Fibroblast of skin of right biceps (primary cell): ENCODE results near the gene CARF.
"Not testable (repeated sequence)": the region's sequence is repeated elsewhere in the genome, so short reads cannot be mapped to it uniquely, and the experiment has no call there.

Experiments
- DNase-seq: peaks from one replicate; pipeline ENCODE4 v3.0.0-alpha.2; 2013

The CARF gene, protein sequence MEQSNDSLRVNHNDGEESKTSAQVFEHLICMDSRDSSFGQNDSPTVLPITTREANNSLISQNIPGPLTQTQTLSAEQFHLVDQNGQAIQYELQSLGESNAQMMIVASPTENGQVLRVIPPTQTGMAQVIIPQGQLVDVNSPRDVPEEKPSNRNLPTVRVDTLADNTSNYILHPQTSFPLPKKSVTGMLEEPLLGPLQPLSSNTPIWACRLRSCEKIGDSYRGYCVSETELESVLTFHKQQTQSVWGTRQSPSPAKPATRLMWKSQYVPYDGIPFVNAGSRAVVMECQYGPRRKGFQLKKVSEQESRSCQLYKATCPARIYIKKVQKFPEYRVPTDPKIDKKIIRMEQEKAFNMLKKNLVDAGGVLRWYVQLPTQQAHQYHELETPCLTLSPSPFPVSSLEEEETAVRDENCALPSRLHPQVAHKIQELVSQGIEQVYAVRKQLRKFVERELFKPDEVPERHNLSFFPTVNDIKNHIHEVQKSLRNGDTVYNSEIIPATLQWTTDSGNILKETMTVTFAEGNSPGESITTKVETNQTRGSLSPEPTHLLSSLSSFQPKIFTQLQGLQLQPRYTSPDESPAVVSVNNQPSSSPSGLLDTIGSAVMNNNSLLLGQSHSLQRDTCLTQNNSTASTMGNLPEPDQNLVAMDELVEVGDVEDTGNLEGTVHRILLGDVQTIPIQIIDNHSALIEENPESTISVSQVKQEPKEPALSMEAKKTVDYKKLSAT

DNA sequence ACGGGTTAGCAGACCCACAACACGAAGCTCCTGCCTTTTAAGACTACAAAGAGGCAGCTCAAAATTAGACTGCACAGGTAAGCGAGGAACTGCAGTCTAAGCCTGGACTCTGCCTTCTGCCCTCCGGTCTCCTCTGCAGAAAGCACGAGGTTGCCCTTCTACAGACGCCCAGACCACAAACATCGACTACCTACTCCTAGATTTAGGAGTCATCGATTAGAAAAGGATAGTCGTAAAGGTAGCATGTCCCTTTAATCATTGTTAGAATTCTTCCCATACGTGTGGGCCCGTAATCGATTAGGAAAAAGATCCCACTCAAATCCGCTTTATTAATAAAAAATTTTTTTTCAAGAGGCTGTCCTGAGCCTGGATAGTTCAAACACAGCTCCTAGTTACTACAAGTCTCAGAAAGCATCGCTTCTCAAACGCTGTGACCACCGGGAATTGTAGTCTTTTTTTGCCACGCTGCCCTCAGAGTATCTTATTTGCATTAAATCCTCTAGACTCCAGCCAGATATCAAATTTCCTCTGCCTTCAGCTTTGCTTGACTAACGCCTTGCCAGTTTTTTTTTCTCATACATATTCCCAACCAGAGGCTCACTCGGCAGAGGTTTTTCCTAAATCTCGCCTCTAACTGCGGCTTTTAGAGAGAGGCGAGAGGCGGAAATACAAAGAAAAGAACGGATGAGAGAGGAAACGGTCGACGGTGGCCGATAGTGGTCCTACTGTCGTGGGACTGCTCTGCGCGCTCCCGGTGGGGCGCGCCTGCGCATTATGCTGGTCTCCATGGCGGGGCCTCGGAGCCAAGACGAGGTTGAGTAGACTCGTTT lies at the start of gene CARF, which contains the start of gene WDR12:
Gene CARF (plus strand): TSS at position 764 of the 830 bp plus-strand sequence. CDS start 29,628 bp downstream, outside the sequence.
Gene WDR12 (minus strand): TSS at position 162 of the 830 bp plus-strand sequence. CDS start 197 bp downstream, outside the sequence.
- DNase-seq: peak; percentile 94

DNA sequence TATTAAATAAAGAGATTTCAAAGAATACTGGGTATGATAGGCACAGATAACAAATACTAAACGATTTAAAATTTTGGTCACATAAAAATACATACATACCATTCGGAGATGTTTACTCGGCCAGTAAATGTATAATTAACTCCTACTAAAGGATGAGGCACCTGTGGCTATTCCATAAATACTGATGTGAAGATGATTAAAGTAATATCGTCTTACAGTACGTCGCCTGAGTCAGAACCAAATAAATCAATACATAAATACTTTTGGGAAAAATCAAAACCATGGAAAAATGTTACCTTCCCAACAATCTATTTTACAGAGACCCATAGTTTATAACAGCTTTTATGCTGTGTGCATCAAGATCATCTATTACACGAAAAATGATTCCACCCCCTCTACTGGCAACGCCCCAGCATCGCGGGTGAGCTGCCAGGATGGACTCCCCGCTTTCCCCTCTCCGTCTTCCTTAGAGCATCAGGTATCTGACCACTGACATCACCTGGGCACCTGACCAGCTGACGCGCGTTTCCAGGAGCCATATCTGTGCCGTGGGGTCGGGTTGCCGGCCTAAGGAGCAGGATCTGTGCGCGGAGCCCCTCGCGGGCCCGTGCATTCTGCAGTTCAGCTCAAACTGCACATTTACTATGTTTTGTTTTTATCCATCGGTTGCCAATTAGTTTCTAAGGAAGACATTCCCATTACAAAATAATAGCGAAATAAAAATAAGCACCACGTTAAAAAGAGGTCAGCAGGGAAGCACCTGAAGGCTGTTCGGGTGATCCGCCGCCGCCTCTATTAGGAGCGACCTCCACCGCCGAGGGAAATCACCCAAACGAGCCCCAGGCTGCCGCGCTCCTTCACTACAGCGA lies 41.4 kb upstream of the CARF start:
- DNase-seq: peak; percentile 57

- DNase-seq: peak; percentile 65
These were observed 40.6 kb upstream of the CARF start, which contains the start of gene ICA1L for GRCh38 chr2:202871300-202872141. ICA1L (minus strand) TSS chr2:202871766; CDS start chr2:202829009, 42,757 bp downstream.

DNA sequence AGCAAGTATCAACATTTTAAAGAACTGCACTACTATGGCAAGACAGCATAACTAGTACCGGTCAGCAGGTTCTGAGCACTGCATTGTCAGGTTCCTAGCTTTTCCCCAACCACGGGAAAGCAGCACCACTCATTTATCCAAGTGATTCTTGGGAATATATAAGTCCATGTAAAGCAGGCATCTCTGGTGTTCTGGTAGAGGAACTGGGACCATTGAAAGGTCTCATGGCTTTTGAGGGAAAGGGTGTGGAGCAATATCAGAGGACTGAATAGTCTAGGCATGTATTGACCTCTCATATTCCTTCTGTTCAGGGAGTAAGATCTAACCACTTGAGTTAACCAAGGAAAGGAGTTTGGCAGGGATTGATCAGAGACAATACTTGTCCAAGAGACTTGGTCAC lies 34.4 kb upstream of the CARF start:
- no peak for DNase-seq

DNA sequence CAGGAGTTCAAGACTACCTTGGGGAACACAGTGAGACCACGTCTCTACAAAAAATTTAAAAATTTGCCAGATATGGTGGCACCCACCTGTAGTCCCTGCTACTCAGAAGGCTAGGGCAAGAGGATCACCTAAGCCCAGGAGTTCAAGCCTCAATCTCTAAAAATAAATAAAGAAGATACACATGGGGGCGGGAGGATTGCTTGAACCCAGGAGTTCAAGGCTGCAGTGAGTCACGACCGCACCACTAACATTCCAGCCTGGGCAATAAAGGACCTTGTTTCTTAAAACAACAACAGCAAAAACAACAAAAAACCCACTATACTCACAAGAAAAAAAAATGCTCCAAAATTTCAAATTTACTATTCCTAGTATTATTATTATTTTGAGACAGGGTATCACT lies 30.5 kb upstream of the CARF start:
- no peak for DNase-seq

DNA sequence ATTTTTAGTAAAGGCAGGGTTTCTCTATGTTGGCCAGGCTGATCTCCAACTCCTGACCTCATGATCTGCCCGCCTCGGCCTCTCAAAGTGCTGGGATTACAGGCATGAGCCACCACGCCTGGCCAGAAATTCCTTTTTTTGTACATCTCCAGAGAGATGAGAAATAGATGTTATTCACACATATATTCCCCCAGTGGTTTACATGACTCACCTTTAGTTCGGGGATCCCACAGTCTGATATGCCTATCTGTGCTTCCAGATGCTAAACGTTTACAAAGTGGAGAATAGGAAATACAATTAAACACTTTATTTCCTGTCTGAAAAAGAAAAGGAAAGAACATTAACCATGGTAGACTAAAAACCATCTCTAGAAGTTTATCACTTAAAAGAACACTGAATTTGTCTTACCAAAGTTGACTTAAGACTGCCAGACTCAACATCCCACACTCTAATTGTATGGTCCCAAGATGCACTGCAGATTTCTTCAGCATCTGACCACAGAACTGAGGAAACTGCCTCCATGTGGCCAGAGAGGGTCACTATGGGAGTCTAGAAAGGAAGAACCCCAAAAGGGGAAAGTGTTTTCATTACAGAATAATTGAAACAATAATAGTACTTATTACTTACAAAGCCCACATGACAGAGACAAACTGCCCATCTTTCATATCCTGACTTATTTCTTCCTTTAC lies 27.9 kb upstream of the CARF start:
- peak; percentile 25 for DNase-seq

- DNase-seq: no peak
These were observed 26.9 kb upstream of the CARF start for GRCh38 chr2:202885190-202885589.

GRCh38 chr2:202905507-202905906 lies 6.6 kb upstream of the CARF start:
- DNase-seq: not testable (repeated sequence)

DNA sequence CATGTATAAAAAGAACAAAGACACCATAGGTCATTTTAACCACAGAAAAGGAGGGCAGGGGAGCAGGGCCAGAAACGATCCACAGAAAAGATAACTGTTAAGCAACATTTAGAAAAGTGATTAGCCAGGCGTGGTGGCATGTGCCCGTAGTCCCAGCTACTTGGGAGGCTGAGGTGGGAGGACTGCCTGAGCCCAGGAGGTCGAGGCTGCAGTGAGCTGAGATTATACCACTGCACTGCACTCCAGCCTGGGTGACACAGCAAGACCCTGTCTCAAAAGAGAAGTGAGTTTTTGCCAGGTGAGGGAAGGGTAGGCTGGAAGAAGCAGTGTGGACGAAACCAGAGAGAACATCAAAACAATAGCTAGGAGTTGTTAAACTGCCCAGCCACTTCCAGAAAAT lies 3.9 kb upstream of the CARF start:
- no peak for DNase-seq

- no peak for DNase-seq
These were observed 2.5 kb upstream of the CARF start for GRCh38 chr2:202909394-202910192.

DNA sequence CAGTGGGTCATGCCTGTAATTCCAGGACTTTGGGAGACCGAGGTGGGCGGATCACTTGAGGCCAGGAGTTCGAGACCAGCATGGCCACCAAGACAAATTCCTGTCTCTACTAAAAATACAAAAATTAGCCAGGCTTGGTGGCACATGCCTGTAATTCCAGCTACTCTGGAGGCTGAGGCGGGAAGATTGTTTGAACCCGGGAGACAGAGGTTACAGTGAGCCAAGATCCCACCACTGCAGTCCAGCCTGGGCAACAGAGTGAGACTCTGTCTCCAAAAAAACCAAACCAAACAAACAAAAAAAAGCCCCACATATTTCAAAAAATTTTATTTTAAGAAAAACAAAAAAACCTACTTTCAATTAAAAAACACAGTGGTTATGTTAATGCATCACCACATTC lies 1.8 kb upstream of the CARF start:
- not testable (repeated sequence) for DNase-seq

DNA sequence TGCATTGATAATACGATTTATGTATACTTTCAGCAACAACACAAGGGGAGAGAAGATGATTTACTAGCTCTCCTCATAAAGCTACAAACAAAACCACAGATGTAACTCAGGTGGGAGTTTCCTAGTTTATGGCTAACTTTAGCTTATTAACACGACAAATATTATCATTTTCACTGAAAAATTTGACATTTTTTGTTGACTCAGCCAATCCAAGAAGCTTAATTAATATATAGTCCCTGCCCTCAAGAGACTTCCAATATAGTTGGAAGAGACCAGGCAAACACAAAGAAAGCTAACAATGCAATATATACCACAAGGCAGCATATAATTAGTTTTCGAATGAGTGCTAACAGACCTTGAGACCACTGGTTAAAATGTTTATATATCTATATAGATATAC lies 1.4 kb upstream of the CARF start:
- no peak for DNase-seq

DNA sequence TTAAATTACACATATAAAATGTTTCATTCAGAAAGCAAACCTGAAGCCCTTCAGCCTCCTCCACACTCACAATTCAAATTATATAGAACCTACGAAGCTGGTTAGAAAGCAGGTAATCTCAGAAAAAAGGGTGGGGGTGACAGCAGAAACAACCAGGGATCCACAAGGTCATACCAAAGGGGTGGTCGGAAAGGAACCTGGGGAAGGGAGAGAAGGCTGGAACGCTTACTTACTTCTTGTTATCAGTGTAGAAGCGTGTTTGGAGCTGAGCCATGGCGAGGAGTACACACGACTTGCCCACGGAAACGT lies 918 bp upstream of the CARF start:
- no peak for DNase-seq

DNA sequence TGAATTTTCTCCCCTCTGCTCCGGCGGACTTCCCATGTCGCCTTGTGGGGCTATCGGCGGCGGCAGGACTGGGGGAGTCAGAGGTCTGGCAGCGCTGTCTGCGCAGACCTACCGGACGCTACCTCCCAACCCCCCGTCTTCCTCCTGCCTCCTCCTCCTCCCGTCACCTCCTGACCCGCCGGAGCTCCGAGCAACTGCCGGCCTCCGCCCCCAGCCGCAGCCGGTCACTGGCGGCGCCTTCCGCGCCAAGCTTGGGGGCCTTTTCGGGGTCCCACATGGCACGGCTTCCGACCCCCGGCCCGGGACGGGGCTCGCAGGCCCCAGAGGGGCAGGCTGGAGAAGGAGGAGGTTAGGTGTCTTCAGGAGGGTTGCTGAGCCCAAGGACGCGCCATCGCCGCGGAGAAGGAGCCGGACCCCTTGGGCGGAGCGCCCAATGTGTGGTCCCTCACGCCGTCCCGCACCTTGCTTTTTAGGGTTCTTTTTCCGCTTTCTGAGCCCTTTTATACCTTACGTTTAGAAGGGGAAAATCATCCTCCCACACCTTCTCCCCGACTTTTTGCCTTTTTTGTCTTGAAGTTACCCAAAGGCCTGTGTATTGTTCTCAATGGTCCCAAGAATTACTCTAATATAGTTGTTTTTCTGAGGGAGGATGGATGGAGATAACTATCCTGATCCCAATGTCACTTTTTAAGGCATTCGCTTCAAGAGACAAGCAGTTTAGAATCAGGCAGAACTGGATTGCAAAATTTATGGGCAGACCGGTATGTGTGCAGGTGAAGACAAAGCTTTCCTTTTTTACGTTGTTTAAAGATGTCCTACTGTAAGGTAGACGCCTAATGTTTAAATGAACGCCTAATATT lies 497 bp downstream of the CARF start:
- not testable (repeated sequence) for DNase-seq

DNA sequence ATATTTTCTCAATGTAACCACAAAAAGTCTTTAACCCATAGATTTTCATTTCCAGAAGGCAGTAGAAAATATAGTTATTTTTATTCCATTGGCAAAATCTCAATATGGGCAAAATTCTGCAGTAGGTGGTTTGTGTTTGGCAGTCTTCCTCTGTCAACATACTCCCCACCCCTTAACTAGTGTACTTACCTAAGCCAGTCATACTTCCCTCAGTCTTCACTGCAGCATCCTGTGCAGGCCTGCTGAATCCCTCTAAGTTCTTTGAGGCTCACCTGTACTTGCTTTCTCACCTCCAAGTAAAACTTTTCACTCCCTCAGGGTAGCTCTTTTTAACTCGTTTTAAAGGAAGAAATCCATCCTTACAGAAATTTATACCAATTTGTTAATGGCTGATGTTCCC lies 6.8 kb downstream of the CARF start:
- no peak for DNase-seq

GRCh38 chr2:202932425-202933138 lies 20.5 kb downstream of the CARF start:
- peak; percentile 50 for DNase-seq

- DNase-seq: no peak
These were observed 21.1 kb downstream of the CARF start for GRCh38 chr2:202933139-202933510.

DNA sequence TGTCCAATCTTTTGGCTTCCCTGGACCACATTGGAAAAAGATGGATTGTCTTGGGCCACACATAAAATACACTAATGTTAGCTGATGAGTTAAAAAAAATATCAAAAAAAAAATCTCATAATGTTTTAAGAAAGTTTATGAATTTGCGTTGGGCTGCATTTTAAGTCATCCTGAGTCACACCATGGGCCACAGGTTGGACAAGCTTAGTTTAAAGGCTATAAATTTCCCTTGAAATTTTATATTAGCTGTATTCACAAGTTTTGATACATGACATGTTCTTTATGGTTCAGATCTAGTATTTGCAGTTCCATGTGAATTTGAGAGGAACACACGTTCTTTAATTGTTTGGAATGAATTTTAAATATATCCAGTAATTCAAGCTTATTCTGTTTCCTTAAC lies 21.9 kb downstream of the CARF start:
- no peak for DNase-seq
